ENCODE data around the gene KLHL28. TPM values are rescaled to one million over a fixed set of nuclear protein-coding genes. Genes with fewer than 3 reads are reported as not detected.

The KLHL28 gene
- polyA plus RNA-seq (2012; ENCODE audit: insufficient read depth, insufficient read length): 6.7 TPM

- peak within 1 kb of the TSS; percentile 93 for H3K4me3 ChIP-seq (ENCODE audit: low read length)
- peak; percentile 99 for DNase-seq (ENCODE audit: low read depth, low spot score)
Measured at GRCh38 chr14:44961554-44962333, at the start of gene KLHL28, which contains the start of gene TOGARAM1. Gene KLHL28 (minus strand): TSS chr14:44961947. CDS start chr14:44945928, 16,019 bp downstream. Gene TOGARAM1 (plus strand): TSS chr14:44962190. CDS start chr14:44962422, 232 bp downstream.

DNA sequence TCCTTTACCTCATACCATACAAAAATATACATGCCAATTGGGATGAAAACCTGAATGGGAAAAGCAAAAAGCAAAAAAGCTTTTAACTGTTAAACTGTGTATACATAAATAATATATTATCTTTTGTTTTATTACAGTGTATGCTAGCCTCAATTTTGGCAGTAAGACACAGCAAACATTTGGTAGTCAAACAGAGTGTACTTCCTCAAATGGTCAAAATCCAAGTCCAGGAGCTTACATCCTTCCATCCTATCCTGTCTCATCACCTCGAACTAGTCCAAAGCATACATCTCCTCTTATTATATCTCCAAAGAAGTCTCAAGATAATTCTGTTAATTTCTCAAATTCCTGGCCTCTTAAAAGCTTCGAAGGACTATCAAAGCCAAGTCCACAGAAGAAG, 42.2 kb upstream of the KLHL28 start:
- no peak overlapping the region for H3K4me3 ChIP-seq (ENCODE audit: low read length)
- DNase-seq (ENCODE audit: low read depth, low spot score): no peak

- no peak for DNase-seq (ENCODE audit: low read depth, low spot score)
- H3K4me3 ChIP-seq (ENCODE audit: low read length): no peak overlapping the region
Measured at GRCh38 chr14:44995770-44996294, 34.1 kb upstream of the KLHL28 start.

GRCh38 chr14:44995196-44995595, 33.4 kb upstream of the KLHL28 start:
- no peak for DNase-seq (ENCODE audit: low read depth, low spot score)

DNA sequence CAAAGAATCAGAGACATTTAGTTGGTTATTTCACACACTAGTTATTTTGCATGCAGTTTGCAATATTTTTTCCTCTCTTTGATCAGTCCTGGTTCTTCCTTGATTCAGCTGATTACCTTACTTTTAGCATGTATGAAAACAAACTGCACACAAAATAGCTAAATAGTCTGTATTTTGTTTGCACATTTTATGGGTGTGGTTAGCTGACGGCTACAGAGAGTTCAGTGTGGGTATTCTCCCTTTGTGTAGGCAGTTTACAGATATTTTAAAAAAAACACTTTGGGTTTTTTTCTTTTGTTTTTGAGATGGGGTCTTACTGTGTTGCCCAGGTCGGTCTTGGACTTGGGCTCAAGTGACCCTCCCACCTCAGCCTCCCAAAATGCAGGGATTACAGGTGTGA, 28.8 kb upstream of the KLHL28 start:
- DNase-seq (ENCODE audit: low read depth, low spot score): no peak
- H3K4me3 ChIP-seq (ENCODE audit: low read length): no peak overlapping the region

More at GRCh38 chr14:44995196-44995595, 33.4 kb upstream of the KLHL28 start:
- no peak overlapping the region for H3K4me3 ChIP-seq (ENCODE audit: low read length)

- DNase-seq (ENCODE audit: low read depth, low spot score): no peak
- no peak overlapping the region for H3K4me3 ChIP-seq (ENCODE audit: low read length)
Measured at GRCh38 chr14:44989497-44990440, 28.0 kb upstream of the KLHL28 start.

DNA sequence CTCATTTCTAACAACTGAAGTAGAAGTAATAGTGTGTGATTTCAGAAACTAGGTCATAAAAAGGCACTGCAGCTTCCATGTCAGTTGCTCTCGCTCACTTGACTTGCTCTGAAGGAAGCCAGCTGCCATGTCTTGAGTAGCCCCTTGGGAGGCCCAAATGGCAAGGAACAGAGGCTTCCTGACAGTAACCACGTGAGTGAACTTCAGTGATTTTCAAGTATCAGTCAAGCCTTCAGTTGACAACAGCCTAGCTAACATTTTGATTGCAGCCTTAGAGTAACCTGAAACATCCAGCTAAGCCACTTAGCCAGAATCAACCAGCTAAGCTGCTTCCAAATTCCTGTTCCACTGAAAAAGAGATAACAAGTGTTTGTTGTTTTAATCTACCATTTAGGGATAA, 26.9 kb upstream of the KLHL28 start:
- peak; percentile 14 for DNase-seq (ENCODE audit: low read depth, low spot score)
- H3K4me3 ChIP-seq (ENCODE audit: low read length): no peak overlapping the region

GRCh38 chr14:44982594-44982993, 20.8 kb upstream of the KLHL28 start:
- no peak overlapping the region for H3K4me3 ChIP-seq (ENCODE audit: low read length)
- no peak for DNase-seq (ENCODE audit: low read depth, low spot score)

- H3K4me3 ChIP-seq (ENCODE audit: low read length): no peak overlapping the region
Measured at GRCh38 chr14:44981198-44981597, 19.5 kb upstream of the KLHL28 start.

GRCh38 chr14:44979740-44980356, 18.1 kb upstream of the KLHL28 start:
- DNase-seq (ENCODE audit: low read depth, low spot score): no peak
- H3K4me3 ChIP-seq (ENCODE audit: low read length): no peak overlapping the region

More at GRCh38 chr14:44981198-44981597, 19.5 kb upstream of the KLHL28 start:
- peak; percentile 19 for DNase-seq (ENCODE audit: low read depth, low spot score)

GRCh38 chr14:44979273-44979672, 17.5 kb upstream of the KLHL28 start:
- H3K4me3 ChIP-seq (ENCODE audit: low read length): no peak overlapping the region
- DNase-seq (ENCODE audit: low read depth, low spot score): no peak

- DNase-seq (ENCODE audit: low read depth, low spot score): no peak
- H3K4me3 ChIP-seq (ENCODE audit: low read length): no peak overlapping the region
Measured at GRCh38 chr14:44971459-44971858, 9.7 kb upstream of the KLHL28 start.

GRCh38 chr14:44970907-44971306, 9.2 kb upstream of the KLHL28 start:
- no peak for DNase-seq (ENCODE audit: low read depth, low spot score)
- H3K4me3 ChIP-seq (ENCODE audit: low read length): no peak overlapping the region

DNA sequence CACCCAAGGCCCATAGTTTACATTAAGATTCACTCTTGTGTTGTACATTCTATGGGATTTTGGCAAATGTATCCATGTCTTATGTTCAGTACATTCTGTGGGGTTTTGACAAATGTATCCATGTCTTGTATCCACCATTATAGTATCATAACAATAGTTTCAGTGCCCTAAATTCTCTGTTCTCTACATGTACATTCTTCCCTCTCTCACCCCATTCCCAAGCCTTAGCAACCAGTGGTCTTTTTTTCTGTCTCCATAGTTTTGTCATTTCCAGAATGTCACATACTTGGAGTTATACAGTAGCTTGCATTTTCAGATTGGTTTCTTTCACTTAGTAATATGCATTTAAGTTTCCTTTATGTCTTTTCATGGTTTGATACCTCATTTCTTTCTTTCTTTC, 7.0 kb upstream of the KLHL28 start:
- DNase-seq (ENCODE audit: low read depth, low spot score): no peak
- H3K4me3 ChIP-seq (ENCODE audit: low read length): no peak overlapping the region

- H3K4me3 ChIP-seq (ENCODE audit: low read length): no peak overlapping the region
- no peak for DNase-seq (ENCODE audit: low read depth, low spot score)
Measured at GRCh38 chr14:44966601-44967336, 5.0 kb upstream of the KLHL28 start.

GRCh38 chr14:44963775-44964380, 2.1 kb upstream of the KLHL28 start:
- no peak overlapping the region for H3K4me3 ChIP-seq (ENCODE audit: low read length)
- DNase-seq (ENCODE audit: low read depth, low spot score): no peak

- no peak overlapping the region for H3K4me3 ChIP-seq (ENCODE audit: low read length)
Measured at GRCh38 chr14:44963044-44963528, 1.3 kb upstream of the KLHL28 start.

More at GRCh38 chr14:44963044-44963528, 1.3 kb upstream of the KLHL28 start:
- no peak for DNase-seq (ENCODE audit: low read depth, low spot score)
